Smooth muscle cell (in vitro differentiated cells): Measurements from ENCODE around the gene MAP1LC3A. TPM values are rescaled to one million over a fixed set of nuclear protein-coding genes. Genes with fewer than 3 reads are reported as not detected.

Experiments
- DNase-seq: peaks from one replicate; lab custom pipeline; 2025; ENCODE audit not compliant: unreplicated experiment; lab: John Stamatoyannopoulos, UW
- H2AFZ ChIP-seq: fragments of 200-600 bp; sonication (generic); 2 replicates; pipeline ENCODE4 v1.6.0; 2016; ENCODE audit warnings: antibody characterized with exemption, low read depth, mild to moderate bottlenecking
- H3F3A ChIP-seq: fragments of 200-600 bp; sonication (generic); 2 replicates; pipeline ENCODE4 v1.6.0; 2017; ENCODE audit warnings: antibody characterized with exemption, low read depth
- H3K27ac ChIP-seq: fragments of 200-600 bp; sonication (generic); 2 replicates; pipeline ENCODE4 v1.5.1; 2016; ENCODE audit warnings: low read depth, mild to moderate bottlenecking
- H3K27me3 ChIP-seq: fragments of 200-600 bp; sonication (generic); 2 replicates; pipeline ENCODE4 v1.6.1; 2016; ENCODE audit warnings: low read depth, mild to moderate bottlenecking
- H3K36me3 ChIP-seq: fragments of 200-600 bp; sonication (generic); 2 replicates; pipeline ENCODE4 v1.5.1; 2016; ENCODE audit warnings: low read depth
- H3K4me1 ChIP-seq: fragments of 200-600 bp; sonication (generic); 2 replicates; pipeline ENCODE4 v1.5.1; 2016; ENCODE audit warnings: low read depth
- H3K4me2 ChIP-seq: fragments of 200-600 bp; sonication (generic); 2 replicates; pipeline ENCODE4 v1.6.0; 2016; ENCODE audit warnings: mild to moderate bottlenecking
- H3K4me3 ChIP-seq: fragments of 200-600 bp; sonication (generic); 2 replicates; pipeline ENCODE4 v1.5.1; 2016; ENCODE audit warnings: mild to moderate bottlenecking
- H3K79me2 ChIP-seq: fragments of 200-600 bp; sonication (generic); 2 replicates; pipeline ENCODE4 v1.6.0; 2016; ENCODE audit warnings: low read depth, mild to moderate bottlenecking
- H3K9ac ChIP-seq: fragments of 200-600 bp; sonication (generic); 2 replicates; pipeline ENCODE4 v1.6.0; 2016; ENCODE audit warnings: low read depth
- H3K9me3 ChIP-seq: fragments of 200-600 bp; sonication (generic); replicated peaks from 2 replicates; pipeline ENCODE4 v1.5.1; 2016; ENCODE audit warnings: low read depth
- H4K20me1 ChIP-seq: fragments of 200-600 bp; sonication (generic); 2 replicates; pipeline ENCODE4 v1.6.0; 2016; ENCODE audit warnings: low read depth
- CTCF ChIP-seq: fragments of 200-600 bp; sonication (generic); IDR thresholded peaks from 2 replicates; pipeline ENCODE4 v1.5.1; 2017; ENCODE audit warnings: borderline replicate concordance, mild to moderate bottlenecking, antibody characterized with exemption; ENCODE audit not compliant: insufficient read depth, poor library complexity, severe bottlenecking
- WGBS: methylation state at CpG from one replicate; pipeline ENCODE4 v1.1.7; 2016; ENCODE audit warnings: low lambda C conversion rate; 5-methylcytosine and 5-hydroxymethylcytosine counted together
- polyA plus RNA-seq: library from polyadenylated mRNA; unstranded; fragments of >200 nt; fragmentation: Nextera tagmentation; extraction: Ambion mirVana; gene quantifications from 2 replicates; pipeline ENCODE4 v1.2.1, GENCODE V29; 2016
- total RNA-seq: library from RNA; depleted of rRNA; stranded (reverse); fragments of >200 nt; gene quantifications from 2 replicates; pipeline ENCODE4 v1.2.3, GENCODE V29; 2014

MAP1LC3A gene
- total and polyA plus RNA-seq, 2 experiments from 2014 or later, result 32.4 to 84.0 TPM

- no peaks in the 10 kb centered on the region for H3K9me3 ChIP-seq
- H3K4me2 ChIP-seq, result peak overlapping the region; percentile 95
- H3K9ac ChIP-seq, result peak overlapping the region; percentile 95
- no peaks in the 10 kb centered on the region for H3F3A ChIP-seq
- no peaks in the 10 kb centered on the region for H4K20me1 ChIP-seq
- 61% methylated on average over 11 of the region's 11 CpGs for WGBS
- H3K4me3 ChIP-seq, result peak overlapping the region; percentile 80
- no peaks in the 10 kb centered on the region for H3K4me1 ChIP-seq
- no peak for TF ChIP-seq CTCF
- peak overlapping the region; percentile 89 for H2AFZ ChIP-seq
- H3K27me3 ChIP-seq, result no peaks in the 10 kb centered on the region
- no peaks in the 10 kb centered on the region for H3K36me3 ChIP-seq
- no peak for DNase-seq
- H3K27ac ChIP-seq, result peak overlapping the region; percentile 74
- no peaks in the 10 kb centered on the region for H3K79me2 ChIP-seq
These were observed 590 bp upstream of the MAP1LC3A start for GRCh38 chr20:34557936-34558319.

GRCh38 chr20:34559311-34560140 lies 1.0 kb downstream of the MAP1LC3A start:
- Histone ChIP-seq H3K79me2 (no peaks in the 10 kb centered on the region), H2AFZ (no peak overlapping the region), H3K36me3 (no peaks in the 10 kb centered on the region), H3K4me1 (no peaks in the 10 kb centered on the region), H4K20me1 (no peaks in the 10 kb centered on the region), H3K4me2 (peak overlapping the region; percentile 95), H3K9me3 (no peaks in the 10 kb centered on the region), H3K9ac (peak overlapping the region; percentile 95), H3K27ac (peak overlapping the region; percentile 74), H3F3A (no peaks in the 10 kb centered on the region), H3K4me3 (peak overlapping the region; percentile 80), H3K27me3 (no peaks in the 10 kb centered on the region)
- no peak for TF ChIP-seq CTCF
- DNase-seq, result no peak
- 70% methylated on average over 30 of the region's 43 CpGs for WGBS

- H2AFZ ChIP-seq, result no peak overlapping the region
- no peaks in the 10 kb centered on the region for H3K9me3 ChIP-seq
- DNase-seq, result no peak
- H3K27ac ChIP-seq, result no peak overlapping the region
- WGBS, result 89% methylated on average over 10 of the region's 12 CpGs
- no peaks in the 10 kb centered on the region for H3K79me2 ChIP-seq
- no peaks in the 10 kb centered on the region for H3F3A ChIP-seq
- H3K4me1 ChIP-seq, result no peaks in the 10 kb centered on the region
- no peak overlapping the region for H3K9ac ChIP-seq
- H3K27me3 ChIP-seq, result no peaks in the 10 kb centered on the region
- H4K20me1 ChIP-seq, result no peaks in the 10 kb centered on the region
- no peak overlapping the region for H3K4me2 ChIP-seq
- H3K4me3 ChIP-seq, result no peak overlapping the region
- no peak for TF ChIP-seq CTCF
- H3K36me3 ChIP-seq, result no peaks in the 10 kb centered on the region
These were observed 1.6 kb downstream of the MAP1LC3A start for GRCh38 chr20:34560141-34560523.

- no peak for TF ChIP-seq CTCF
- no peak for DNase-seq
- WGBS, result 98% methylated on average over 7 of the region's 7 CpGs
These were observed 2.1 kb downstream of the MAP1LC3A start for GRCh38 chr20:34560614-34561013.

More at GRCh38 chr20:34560614-34561013, 2.1 kb downstream of the MAP1LC3A start:
- Histone ChIP-seq H3K36me3 (no peaks in the 10 kb centered on the region), H3K9ac (no peak overlapping the region), H3K9me3 (no peaks in the 10 kb centered on the region), H2AFZ (no peak overlapping the region), H4K20me1 (no peaks in the 10 kb centered on the region), H3K4me1 (no peaks in the 10 kb centered on the region), H3K27me3 (no peaks in the 10 kb centered on the region), H3K4me2 (no peak overlapping the region), H3K4me3 (no peak overlapping the region), H3F3A (no peaks in the 10 kb centered on the region), H3K27ac (no peak overlapping the region), H3K79me2 (no peaks in the 10 kb centered on the region)
